Activated T-cell treated with anti-CD3 and anti-CD28 coated beads for 1 hour (primary cell): ENCODE data around the gene PGA5.
"Not testable (repeated sequence)": the region's sequence is repeated elsewhere in the genome, so short reads cannot be mapped to it uniquely, and the experiment has no call there.

Experiments
- DNase-seq: peaks from one replicate; pipeline ENCODE4 v3.0.0-alpha.2; 2020; ENCODE audit warnings: low read depth

PGA5 gene

DNA sequence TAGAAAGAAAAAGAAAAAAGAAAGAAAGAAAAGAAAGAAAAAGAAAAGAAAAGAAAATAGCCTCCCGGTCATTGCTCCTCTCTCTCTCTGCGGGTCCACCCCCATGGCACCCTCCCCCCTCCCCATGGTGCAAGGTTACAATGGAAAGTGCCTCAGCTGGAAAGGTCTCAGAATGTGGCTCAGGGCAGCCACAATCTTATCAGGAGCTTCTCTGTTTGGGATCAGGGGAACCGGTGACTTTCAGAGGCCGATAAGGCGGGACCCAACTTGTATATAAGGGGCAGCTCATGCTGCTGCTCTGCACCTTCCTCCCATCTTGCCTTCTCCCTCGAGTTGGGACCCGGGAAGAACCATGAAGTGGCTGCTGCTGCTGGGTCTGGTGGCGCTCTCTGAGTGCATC, at the start of gene PGA5:
Gene PGA5, plus strand, starts transcription at position 301 of the 400 bp plus-strand sequence. Its CDS starts 52 bp downstream, at position 353.
- not testable (repeated sequence) for DNase-seq

- DNase-seq: no peak
Observed at GRCh38 chr11:61193596-61193995, 47.4 kb upstream of the PGA5 start.

- no peak for DNase-seq
Observed at GRCh38 chr11:61194169-61194671, 46.8 kb upstream of the PGA5 start.

- no peak for DNase-seq
Observed at GRCh38 chr11:61194981-61195695, 45.8 kb upstream of the PGA5 start.

GRCh38 chr11:61195719-61196118, 45.3 kb upstream of the PGA5 start:
- no peak for DNase-seq

GRCh38 chr11:61198361-61198760, 42.6 kb upstream of the PGA5 start:
- no peak for DNase-seq

DNA sequence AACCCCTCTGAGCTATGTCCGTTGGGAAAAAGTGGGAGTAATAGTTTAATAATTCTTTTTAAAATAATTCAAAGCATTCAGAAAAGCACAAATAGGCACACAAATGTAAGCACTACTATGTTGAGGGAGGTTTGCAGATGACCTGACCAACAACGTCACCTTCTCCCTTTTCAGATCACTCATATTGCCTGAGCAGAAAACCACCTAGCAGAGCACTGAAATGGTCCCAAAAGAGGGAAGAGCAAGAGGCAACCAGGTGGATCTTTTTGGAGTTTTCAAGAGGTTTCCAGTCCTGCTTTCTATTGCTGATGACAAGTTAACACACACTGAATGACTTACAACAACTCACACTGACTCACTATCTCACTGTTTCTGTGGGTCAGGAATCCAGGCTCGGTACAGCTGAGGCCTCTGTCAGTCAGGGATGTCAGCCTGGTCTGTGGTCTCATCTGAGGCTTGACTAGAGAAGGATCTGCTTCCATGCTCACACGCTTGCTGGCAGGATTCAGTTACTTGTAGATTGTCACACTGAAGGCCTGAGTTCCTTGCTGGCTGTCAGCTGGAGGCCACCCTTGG, 41.9 kb upstream of the PGA5 start:
- DNase-seq: no peak

- no peak for DNase-seq
Observed at GRCh38 chr11:61201476-61201875, 39.5 kb upstream of the PGA5 start.

GRCh38 chr11:61202950-61203746, 37.8 kb upstream of the PGA5 start, which contains the start of gene PGA3:
Gene PGA3 (plus strand): TSS chr11:61203515. CDS start chr11:61203565, 50 bp downstream.
- DNase-seq: not testable (repeated sequence)

GRCh38 chr11:61203873-61204272, 37.1 kb upstream of the PGA5 start:
- DNase-seq: not testable (repeated sequence)

GRCh38 chr11:61204502-61205059, 36.4 kb upstream of the PGA5 start:
- DNase-seq: not testable (repeated sequence)

- DNase-seq: not testable (repeated sequence)
Observed at GRCh38 chr11:61207636-61208310, 33.2 kb upstream of the PGA5 start.

GRCh38 chr11:61210629-61211028, 30.3 kb upstream of the PGA5 start:
- not testable (repeated sequence) for DNase-seq

- not testable (repeated sequence) for DNase-seq
Observed at GRCh38 chr11:61211327-61211952, 29.5 kb upstream of the PGA5 start.

DNA sequence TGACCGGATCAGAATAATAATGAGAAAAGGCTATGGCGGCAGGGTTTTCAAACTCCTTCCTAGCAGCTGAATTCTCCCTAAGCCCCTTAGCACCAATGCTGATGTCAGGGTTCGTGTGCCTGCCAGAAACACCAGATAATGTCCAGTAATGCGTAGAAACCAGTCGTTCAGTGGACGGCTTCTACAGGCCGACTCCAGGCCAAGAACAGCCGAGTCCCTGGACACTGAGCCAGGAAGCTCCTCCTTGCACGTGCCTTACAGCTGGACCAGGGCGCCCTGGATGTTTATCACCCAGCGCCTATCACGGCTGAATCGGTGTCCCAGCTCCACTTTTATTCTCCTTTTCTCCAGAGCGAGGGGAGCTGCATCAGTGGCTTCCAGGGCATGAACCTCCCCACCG, 28.8 kb upstream of the PGA5 start:
- not testable (repeated sequence) for DNase-seq

DNA sequence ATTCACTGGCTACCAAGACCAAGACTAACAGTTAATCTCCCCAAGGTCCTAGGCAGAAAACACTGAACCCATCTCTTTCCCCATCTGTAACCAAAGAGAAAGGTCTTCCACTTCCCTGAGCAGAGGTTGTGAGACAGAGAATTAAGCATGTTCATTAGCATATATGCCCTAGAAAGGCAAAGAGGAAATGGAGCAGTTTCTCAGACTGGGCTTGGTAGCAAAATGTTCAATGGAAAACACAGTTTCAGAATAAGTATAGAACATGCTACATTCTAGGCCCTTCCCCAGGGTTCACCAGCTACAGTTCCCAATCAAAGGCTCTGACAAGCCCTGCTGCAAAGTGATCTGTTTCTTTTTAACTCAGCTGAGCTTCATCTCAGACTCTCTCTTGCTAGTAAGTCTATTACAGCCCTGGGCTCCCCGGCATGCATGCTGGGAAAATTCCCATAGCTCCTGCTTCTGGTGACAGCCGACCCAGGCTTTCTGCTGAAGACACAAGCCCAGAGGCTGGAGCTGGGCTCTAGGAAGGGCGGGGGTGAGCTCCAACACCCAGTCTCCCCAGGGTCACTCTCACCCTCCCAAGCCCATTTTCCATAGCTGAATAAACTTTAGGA, 27.2 kb upstream of the PGA5 start:
- not testable (repeated sequence) for DNase-seq

GRCh38 chr11:61218306-61218705, 22.7 kb upstream of the PGA5 start:
- DNase-seq: not testable (repeated sequence)

- DNase-seq: not testable (repeated sequence)
Observed at GRCh38 chr11:61219016-61219415, 22.0 kb upstream of the PGA5 start.

DNA sequence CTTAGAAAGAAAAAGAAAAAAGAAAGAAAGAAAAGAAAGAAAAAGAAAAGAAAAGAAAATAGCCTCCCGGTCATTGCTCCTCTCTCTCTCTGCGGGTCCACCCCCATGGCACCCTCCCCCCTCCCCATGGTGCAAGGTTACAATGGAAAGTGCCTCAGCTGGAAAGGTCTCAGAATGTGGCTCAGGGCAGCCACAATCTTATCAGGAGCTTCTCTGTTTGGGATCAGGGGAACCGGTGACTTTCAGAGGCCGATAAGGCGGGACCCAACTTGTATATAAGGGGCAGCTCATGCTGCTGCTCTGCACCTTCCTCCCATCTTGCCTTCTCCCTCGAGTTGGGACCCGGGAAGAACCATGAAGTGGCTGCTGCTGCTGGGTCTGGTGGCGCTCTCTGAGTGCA, 18.9 kb upstream of the PGA5 start, which contains the start of gene PGA4:
Gene PGA4, plus strand, starts transcription at position 301 of the 400 bp plus-strand sequence. Its CDS starts 54 bp downstream, at position 355.
- not testable (repeated sequence) for DNase-seq

DNA sequence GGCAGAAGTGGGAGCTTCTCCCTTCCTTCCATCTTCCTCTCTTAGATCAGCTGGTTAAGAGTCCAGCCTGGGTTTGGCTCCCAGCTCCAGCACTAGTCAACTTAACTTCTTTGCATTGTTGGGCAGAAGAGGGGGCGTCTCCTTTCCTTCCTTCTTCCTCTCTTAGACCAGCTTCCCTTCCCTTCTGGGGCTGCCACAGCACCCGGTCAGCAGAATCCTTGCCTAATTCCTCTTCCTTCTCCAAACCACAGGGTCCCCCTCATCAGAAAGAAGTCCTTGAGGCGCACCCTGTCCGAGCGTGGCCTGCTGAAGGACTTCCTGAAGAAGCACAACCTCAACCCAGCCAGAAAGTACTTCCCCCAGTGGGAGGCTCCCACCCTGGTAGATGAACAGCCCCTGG, 18.3 kb upstream of the PGA5 start:
- not testable (repeated sequence) for DNase-seq
